GM18520 (cell line): Measurements from ENCODE around the gene PLPP3.

ENCODE experiments used
- ATAC-seq: cut with Tn5 transposase; IDR thresholded peaks from one replicate; pipeline ENCODE4 v1.9.1; 2021; ENCODE audit not compliant: unreplicated experiment

Gene PLPP3

DNA sequence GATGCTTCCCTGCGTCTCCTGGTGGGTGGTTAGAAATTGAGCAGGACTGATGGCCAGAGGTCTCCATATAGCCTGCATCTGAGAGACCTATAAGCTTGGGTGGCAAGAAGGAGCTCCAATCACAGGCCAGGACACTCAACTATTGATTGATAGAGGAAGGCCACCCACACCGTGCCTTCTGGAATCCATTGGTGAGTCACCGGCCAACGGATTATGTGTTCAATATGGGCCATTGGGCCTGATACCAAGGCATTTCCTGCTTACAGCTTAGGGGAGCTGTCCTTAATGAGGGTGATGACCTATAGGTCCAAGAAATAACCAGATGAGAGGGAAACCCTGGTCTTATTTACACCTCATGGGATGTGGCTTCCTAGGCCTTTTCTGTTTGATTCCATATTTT lies 115.1 kb downstream of the PLPP3 start:
- no peak for ATAC-seq

DNA sequence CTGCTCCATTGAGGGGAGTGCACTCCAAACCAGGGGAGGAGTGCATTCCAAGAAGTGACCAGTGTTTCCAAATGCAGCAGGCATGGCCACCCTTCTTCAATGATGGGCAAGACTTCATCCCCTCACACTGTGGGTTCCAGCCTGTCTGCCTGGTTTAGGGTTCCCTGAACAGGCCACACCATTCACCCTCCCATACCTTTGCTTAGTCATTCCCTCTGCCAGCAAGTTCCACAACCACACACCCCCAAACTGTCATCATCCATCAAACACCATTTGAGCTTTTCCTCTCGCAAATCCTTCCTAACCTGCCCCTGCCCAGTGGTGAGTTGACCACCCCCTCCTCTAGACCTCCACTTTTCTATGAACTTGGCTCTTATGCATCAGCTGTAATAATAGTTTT lies 116.0 kb downstream of the PLPP3 start:
- no peak for ATAC-seq

DNA sequence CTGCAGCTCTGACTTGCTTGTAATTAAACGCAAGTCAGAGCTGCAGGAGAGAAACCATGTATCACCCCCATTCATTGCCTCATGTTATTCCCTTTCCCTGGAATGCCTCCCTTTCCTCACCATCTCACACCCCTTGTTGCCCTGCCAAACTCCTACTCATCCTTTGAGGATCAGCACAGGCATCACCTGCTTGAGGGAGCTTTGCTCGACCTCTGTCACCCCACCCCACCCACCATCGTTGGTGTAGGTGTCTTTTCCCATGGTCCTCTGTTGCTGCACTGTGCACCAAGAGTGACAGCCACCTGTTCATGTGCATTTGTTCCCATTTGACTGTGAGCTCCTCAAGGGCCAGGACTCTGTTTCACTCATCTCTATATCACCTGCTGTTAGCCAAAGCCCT lies 117.2 kb downstream of the PLPP3 start:
- no peak for ATAC-seq

DNA sequence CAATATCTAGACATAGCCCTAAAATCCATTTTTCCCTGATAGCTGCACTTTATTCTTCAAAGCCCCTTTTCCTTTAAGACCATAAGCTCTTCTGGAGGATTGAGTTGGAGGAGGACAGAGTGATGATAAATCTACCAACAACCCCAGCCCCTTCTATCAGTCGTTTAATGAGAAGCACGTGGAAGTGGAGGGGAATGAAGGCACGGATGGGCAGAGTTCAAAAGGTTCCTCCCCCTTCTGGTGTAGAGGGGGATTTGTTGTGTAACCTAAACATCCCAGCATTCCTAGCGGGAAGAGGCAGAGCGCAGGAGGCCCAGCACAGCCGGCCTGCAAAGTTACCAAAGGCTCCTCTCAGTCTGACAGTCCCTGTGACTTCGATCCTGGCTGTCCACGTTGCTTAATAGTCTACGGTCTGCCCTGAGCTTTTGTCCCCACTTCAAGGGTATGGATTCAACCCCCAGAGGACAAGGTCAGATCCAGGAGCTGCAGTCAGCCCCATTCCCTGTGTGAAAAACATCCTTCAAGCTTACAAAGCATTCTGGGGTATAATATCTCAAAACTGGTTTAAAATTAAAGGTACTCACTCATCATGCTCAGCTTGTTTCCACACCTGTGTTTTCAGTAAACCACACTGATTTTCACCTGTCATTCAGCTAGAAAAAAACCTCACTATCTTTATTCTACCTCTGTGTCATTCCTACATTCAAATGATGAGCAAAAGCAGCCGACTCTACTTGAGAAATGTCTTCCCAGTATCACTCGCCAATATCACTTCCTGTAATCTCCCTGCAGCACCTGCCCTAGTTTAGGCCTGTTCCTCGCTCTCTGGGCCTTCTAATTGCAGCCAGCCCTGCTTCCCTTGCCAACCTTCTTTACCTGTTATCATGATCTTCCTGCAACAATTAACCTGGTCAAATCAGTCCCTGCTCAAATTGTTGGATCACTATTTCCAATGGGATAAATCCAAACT lies 117.9 kb downstream of the PLPP3 start:
- ATAC-seq: no peak

DNA sequence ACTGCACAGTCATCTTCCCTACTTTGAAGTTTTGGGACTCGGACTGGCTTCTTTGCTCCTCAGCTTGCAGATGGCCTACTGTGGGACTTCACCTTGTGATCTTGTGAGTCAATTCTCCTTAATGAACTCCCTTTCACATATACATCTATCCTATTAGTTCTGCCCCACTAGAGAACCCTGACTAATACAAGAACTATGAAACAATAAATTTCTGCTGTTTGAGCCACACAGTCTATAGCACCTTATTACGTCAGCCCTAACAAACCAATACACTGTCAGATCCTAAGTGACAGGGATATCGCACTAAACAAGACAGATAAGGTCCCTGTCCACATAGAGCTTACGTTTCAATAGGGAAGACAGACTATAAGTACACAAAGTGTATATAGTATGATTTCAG lies 120.1 kb downstream of the PLPP3 start:
- ATAC-seq: no peak

DNA sequence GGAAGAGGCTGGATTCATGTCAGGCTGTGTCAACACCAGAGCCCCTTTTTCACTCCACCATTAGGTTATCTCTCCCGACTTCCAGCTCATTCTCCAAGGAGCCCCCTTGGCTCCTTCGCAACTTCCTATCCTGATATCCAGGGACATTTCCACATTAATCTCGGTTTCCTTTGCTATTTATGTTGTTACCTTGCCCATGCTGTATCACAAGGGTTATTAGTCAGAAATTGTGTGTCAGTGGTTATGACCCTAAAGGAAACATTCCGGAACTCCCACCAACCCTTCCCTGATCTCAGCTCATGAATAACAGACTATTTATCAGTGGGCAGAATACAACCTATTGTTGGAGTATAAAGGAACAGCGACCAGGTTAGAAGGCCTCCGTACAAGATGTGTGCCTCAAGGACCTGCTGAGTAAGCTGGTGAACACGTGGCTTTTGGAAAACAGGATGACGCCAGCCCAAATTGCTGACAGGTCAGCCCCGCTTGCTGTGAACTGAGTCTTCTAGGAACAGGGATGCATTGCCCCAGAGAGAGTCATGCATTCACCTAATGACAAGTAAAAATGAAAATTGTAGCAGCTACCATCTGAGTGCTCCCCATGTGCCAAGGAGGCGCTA lies 121.5 kb downstream of the PLPP3 start:
- no peak for ATAC-seq

DNA sequence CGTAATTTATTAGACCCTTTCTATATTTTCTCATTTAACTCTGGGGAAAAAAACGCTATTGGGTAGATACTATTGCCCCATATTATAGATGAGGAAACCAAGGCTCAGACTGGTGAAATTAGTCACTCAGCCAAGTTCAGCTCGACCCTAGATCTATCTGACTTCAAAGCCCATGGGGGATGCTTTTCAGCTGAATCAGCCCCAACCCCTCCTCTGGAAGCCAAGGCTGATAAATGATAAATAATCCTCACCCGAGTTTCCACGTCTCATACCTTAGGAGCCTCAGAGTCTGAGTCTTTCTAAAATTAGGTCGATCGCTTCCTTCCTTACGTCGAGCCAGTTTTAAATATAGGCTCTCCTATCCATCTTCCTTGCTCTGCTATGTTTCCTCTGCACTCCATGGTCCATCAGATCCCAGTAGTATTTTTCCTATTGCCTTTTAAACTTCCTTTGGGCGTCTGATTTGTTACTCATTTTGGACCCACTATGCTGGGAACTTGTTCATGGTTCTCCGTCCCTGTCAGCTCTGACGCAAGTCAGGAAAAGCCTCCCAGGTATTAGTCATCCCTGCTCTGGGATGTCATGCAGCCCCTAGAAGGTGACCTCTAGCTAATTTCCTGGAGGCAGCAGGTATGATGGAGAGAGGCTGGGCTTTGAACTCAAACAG lies 122.8 kb downstream of the PLPP3 start:
- no peak for ATAC-seq

DNA sequence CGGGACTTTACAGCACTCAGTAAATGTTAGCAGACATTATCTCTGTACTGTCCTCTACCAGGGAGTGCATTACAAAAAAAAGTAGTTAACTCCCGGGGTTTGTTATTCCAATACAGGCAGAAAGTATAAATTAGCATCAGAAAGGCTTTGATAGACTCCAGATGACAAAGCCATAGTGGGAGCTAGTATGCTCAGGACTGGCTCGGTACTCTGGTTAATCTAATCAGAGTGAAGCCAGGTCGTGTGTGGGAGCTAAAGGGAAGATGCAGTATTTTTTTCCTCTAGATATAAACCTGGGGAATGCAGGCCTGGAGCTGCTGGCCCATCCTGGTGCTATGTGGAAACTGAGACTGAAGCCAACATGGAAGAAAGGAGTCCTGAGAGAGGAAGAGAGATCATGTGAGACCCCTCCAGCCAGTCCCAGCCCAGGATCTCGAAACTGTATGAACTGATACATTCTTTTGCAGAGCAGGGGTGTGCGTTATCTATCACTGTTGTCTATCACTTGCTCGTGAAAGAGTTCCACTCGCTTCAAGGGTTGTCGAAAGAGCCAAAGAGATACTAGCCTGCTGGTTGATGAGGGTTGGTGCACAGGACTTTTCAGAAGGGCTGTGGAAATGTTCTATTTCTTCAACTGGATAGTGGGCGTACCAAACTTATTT lies 125.8 kb downstream of the PLPP3 start:
- no peak for ATAC-seq

DNA sequence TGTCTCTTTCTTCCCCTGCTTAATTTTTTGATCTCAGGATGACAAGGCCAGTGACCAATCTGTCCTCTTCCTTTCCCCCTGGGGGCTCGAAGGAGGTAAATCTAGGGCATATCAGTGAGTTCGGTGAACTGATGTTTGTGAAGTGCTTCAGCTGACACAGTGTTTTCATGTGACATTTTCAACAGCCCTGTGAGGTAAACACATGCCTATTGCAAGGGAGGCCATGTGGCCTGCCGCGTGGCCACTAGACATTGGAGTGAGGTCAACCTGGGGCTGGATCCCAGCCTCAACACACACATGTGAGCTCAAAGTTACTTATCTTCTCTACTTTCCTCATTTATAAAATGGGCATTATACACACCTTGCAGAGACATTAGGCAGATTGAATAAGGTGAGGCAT lies 126.3 kb downstream of the PLPP3 start:
- ATAC-seq: no peak

DNA sequence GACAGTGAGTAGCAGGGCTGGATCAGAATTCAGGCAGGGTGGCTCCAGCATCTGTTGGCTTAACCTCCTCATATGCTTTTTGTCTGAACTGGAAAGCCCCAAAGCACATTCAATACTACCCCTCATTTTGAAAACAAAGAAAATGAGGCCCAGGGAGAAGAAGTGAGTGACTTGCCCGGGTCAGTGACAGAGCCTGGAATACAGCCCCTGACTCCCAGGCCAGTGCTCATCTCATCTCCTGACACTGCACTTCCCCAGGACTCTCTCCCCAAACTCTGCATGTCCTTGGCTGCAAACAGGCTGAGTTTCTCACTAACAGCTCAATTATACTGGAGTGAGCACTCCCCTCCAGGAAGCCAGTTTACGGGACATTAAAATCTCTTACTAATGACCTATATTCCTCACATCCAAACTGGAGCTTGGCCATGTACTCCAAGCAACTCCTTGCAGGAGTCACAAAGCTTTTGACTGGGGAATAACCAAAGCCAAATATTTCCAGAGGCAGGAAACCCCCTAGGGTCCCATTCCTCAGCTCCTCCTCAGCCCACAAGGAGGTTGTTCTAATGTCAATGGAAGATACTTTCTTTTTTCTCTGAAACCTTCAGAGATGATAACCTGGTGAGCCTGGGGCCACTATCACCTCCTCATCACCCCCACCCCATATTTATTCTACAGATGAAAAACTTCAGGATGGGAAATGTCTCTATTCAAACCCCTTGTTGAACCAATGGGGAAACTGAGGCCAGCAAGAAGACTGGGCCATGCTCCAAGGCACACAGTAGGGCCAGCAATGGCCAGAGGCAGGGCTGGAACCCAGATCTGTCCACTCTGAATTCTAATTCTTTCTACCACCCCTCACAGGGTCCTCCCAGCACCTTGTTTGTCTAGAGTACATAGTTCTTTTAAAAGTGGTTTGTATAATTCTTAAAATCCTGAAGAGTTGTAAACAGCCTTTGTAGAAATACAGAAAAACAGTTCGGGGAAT lies 127.0 kb downstream of the PLPP3 start:
- ATAC-seq: no peak

DNA sequence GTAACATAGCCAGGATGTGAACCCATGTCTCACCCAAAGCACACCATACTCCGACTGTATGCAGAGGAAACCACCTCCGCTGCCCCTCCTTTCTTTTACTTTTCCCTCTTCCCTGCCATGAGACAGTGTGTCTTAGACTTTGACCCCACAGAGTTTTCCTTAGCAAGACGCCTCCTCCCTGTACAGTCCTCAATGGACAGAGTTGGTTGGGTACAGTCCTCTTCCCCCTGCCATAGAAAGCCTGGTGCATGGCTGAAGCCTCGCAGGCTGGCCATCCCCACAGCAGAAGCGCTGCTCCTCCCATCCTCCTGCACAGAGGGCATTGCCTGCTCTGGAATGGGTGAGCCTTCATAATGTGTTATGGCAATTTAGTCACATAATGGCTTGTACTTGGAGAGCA lies 127.9 kb downstream of the PLPP3 start:
- ATAC-seq: no peak

DNA sequence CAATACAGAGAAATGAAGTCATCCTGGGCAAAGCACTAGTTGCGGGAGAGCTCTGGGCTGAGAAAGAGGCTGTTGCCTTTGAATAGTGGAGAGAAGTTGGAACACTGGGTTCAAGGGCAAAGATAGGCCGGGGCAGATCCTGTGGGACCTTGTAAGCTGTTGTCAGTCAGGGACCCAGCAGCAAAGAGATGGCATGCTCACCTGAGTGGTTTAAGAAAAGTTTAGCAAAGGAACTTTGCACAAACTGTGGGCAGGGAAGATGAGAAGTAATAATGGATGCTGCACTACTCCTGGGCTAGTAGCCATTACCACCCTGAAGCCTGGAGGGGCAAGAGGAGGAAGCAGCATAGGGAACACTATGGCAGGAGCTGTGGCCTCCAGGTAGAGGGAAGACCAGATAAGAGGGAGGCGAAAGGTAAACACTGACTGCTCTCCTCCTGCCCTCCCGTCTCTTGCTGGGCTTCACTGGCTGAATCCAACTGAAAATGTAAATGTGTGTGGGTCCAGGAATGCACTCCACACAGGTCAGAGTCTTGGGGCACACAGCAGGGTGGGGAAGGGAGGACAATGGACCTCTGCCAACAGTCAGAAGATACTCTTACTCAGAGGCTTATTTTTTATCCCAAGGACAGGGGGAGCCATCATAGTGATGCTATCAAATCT lies 129.2 kb downstream of the PLPP3 start:
- no peak for ATAC-seq

DNA sequence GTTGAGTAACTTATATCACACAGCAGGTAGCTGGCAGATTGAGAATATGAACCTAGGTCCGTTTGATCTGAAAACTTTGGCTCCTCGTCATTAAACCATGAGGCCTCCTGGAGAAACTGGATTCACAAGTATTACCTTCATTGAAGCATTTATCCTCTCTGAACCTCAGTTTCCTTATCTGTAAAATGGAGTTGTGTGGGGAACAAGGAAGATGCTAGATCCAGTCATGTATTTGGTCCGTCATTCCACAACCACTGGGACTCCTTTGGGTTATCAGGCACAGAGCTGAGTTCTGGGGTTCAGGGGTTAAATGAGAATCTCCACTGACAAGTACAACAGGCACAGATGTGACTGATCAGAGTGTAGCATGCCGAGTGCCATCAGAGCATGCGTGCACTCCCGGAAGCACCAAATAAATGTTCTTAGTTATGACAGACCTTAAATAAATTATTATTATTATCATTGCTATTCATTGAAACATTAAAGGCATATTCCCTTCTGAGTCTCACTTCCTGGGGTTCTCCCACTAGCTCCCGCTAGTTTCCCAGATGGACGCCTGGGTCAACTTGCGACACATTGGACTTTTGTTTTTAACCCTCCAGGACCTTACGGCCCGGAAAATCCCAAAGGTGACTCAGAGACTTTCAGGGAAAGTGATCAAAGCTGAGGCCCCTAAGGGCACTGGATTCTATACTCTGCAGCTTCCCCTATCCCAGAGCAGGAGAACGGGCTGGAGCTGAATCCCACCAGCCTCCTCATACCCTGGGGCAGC lies 130.6 kb downstream of the PLPP3 start:
- ATAC-seq: no peak

DNA sequence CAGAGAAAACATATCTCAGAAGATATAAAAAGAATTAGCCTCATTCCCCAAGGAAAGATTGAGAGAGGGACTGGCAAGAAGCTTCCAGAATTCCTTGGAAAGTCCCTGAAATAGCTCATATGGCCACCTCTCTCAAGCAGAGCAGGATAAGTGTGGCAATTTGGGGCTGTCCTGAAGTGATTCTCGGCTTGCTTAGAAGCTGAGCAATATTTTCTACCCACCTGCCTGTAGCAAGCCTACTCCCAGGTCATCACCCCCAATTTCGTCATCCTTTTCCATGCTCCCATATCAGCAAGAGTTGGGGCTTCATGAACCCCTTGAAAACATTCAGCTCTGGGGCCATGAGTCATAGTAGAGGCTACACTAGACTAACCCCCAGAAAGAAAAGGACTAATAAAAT lies 131.5 kb downstream of the PLPP3 start:
- ATAC-seq: no peak

DNA sequence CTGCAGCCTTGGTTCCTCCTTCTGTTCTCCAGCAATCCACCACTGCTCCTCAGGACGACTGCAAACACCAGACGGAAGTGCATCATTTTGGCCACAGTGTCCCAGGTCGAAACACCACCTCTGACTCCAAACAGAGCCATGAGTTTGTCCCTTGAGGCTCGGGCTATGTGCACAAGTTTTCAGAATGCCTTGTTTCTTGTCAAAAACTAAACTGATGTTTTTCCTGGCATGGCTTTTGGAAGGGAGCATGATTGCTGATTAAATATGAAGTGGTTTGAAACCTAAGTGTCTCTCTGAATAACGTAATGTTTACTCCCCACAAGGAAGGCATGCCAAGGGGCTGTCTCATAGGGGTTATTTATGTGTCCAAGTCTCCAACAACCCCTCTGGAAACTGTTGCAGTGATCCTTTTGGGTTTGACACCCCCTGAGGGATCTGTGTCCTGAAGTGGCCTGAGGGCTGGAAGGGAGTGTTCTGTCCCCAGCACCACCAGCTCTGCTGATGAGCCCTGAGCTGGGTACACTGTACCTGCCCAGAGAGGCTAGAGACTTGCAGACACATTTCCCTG lies 132.7 kb downstream of the PLPP3 start:
- ATAC-seq: no peak

DNA sequence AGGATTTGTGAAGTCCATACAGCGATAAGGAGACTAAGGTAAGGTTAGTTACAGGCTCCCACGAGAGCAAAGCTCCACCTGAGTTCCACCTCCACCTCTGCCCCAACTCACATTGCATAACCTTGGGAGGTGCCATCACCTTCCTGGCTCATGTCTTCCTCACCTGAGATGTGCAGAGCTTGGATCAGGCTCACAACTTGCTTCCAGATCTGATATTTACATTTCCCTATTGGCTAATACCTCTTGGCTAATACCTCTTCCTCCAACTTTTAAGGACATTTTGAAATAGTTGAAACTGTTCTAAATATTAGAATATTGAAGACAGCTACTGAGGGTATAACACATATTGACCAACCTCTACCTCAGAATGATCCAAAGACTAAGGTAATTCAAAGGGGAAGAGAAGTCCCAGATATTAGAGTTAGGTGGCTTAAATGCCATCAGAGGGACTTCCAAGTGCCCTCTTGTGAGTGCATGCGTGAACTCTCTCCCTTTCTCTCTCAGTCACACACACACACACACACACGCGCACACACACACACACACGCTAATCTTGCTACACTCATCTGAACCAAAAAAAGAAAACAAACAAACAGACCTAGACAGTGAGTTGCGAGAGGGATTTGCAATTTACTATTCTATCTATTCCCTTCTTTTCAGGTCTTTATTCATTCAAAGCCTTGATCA lies 134.3 kb downstream of the PLPP3 start:
- no peak for ATAC-seq
